Mammary epithelial cell (primary cell): Measurements from ENCODE around the gene SENP1.

Experiments used
- EZH2 ChIP-seq: IDR thresholded peaks from 2 replicates; pipeline ENCODE4 v1.6.1; 2012; ENCODE audit warnings: low read length, inconsistent platforms, borderline replicate concordance
- TF ChIP-seq, protein P1 (sequence below), 2 donors: IDR thresholded peaks in 1 of 2; conservative IDR thresholded peaks in 1 of 2; 2 replicates each; pipeline ENCODE4 v1.5.1; 2011 to 2012; ENCODE audit warnings: inconsistent platforms in 2 of 2, low read length in 2 of 2, mild to moderate bottlenecking in 2 of 2, control low read depth in 1 of 2, low read depth in 1 of 2; ENCODE audit not compliant: insufficient read depth in 1 of 2; ENCODE audit errors: extremely low read depth in 1 of 2

DNA sequence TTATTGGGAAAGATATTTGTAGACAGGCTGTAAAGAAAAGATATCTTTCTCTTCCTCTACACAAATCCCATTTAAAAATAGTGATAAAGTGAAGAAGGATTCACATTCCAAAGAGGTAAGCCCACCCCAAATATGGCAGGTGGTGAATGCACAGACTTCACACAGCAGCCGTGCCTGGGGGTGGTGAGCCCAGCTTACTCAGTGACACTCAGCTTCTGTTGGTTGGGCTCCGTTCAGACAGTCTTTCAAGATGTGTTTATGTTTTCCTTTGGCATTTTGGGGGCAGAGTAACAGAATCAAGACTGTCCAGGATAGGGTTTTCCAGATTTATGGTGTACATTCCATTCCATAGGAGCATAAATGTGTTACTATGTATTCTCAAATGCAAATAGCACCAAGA is 97.5 kb downstream of the SENP1 start:
- TF ChIP-seq, protein P1, sequence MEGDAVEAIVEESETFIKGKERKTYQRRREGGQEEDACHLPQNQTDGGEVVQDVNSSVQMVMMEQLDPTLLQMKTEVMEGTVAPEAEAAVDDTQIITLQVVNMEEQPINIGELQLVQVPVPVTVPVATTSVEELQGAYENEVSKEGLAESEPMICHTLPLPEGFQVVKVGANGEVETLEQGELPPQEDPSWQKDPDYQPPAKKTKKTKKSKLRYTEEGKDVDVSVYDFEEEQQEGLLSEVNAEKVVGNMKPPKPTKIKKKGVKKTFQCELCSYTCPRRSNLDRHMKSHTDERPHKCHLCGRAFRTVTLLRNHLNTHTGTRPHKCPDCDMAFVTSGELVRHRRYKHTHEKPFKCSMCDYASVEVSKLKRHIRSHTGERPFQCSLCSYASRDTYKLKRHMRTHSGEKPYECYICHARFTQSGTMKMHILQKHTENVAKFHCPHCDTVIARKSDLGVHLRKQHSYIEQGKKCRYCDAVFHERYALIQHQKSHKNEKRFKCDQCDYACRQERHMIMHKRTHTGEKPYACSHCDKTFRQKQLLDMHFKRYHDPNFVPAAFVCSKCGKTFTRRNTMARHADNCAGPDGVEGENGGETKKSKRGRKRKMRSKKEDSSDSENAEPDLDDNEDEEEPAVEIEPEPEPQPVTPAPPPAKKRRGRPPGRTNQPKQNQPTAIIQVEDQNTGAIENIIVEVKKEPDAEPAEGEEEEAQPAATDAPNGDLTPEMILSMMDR (conservative IDR thresholded peaks at IDR 0.05 in 1 of 2, IDR thresholded peaks at IDR 0.05 in 1 of 2; ENCODE audit: extremely low read depth in 1 of 2, insufficient read depth in 1 of 2, low read depth in 1 of 2, low read length in 2 of 2): no peak
- TF ChIP-seq EZH2: no peak
